ENCODE measurements around the gene TAGLN2. TPM values are rescaled to one million over a fixed set of nuclear protein-coding genes. Genes with fewer than 3 reads are reported as not detected.

TAGLN2 gene
- total RNA-seq, 1 experiment from 2014 or later = 66.9 TPM

- no peak for TF ChIP-seq ATF3 (CRISPR knock-in tag; conservative IDR thresholded peaks at IDR 0.05)
- TF ChIP-seq FOXP1 (CRISPR knock-in tag; IDR thresholded peaks at IDR 0.05; ENCODE audit: borderline replicate concordance) = no peak
- TF ChIP-seq E2F4 (CRISPR knock-in tag; IDR thresholded peaks at IDR 0.05; ENCODE audit: borderline replicate concordance, low read depth) = no peak
- no peak for TF ChIP-seq ZNF416 (CRISPR knock-in tag; IDR thresholded peaks at IDR 0.05)
- TF ChIP-seq ZNF219 (CRISPR knock-in tag; IDR thresholded peaks at IDR 0.05; ENCODE audit: borderline replicate concordance) = no peak
- TF ChIP-seq, protein P1, sequence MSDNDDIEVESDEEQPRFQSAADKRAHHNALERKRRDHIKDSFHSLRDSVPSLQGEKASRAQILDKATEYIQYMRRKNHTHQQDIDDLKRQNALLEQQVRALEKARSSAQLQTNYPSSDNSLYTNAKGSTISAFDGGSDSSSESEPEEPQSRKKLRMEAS (CRISPR knock-in tag; IDR thresholded peaks at IDR 0.05) = no peak
These were observed 2.0 kb upstream of the TAGLN2 start (continued) for GRCh38 chr1:159927211-159927848.

DNA sequence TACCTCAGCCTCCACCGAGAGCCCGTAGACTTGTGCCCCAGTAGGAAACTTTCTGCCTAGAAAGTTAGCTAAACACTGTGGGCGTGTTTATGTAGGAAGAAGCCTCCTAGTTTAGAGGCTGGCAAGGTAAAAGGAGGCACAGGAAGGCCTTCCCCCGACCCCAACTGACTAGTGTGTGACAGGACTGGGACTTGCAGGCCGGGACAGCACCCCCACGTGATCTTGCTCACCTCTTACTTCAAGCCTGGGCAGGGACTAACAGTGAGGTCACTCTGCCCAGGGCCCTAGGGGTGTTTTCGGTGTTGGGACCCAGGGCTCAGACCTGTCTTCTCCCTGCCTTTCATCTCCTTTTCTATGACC, 392 bp upstream of the TAGLN2 start:
- POLR2A ChIA-PET = interaction anchor here (0.9 to 1.6 kb wide), 3 partner anchors 12 to 31 kb away, joined by 3 to 9 read pairs (median 3); partner anchors contain the start of gene CFAP45
- H3K4me3 Mint-ChIP-seq = peak overlapping the region; percentile 85
- H3K4me1 Mint-ChIP-seq = peaks cover 37% of the 10 kb centered on the region
- ATAC-seq (peak; percentile 1; the same call in 1 of the 2 replicates), DNase-seq (ENCODE audit: low spot score) (no peak)
- H3K36me3 Mint-ChIP-seq = peaks cover 17% of the 10 kb centered on the region
- TF ChIP-seq ZBTB21 (CRISPR knock-in tag; IDR thresholded peaks at IDR 0.05; ENCODE audit: borderline replicate concordance) = no peak
- 0 out of 2 replicates have a peak, but pooled peaks have one; percentile 72 for TF ChIP-seq EMX1 (CRISPR knock-in tag; IDR thresholded peaks at IDR 0.05)
- TF ChIP-seq, protein P2, sequence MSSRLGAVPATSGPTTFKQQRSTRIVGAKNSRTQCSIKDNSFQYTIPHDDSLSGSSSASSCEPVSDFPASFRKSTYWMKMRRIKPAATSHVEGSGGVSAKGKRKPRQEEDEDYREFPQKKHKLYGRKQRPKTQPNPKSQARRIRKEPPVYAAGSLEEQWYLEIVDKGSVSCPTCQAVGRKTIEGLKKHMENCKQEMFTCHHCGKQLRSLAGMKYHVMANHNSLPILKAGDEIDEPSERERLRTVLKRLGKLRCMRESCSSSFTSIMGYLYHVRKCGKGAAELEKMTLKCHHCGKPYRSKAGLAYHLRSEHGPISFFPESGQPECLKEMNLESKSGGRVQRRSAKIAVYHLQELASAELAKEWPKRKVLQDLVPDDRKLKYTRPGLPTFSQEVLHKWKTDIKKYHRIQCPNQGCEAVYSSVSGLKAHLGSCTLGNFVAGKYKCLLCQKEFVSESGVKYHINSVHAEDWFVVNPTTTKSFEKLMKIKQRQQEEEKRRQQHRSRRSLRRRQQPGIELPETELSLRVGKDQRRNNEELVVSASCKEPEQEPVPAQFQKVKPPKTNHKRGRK (CRISPR knock-in tag; IDR thresholded peaks at IDR 0.05; ENCODE audit: borderline replicate concordance) = no peak
- TF ChIP-seq CBFB (CRISPR knock-in tag; IDR thresholded peaks at IDR 0.05; ENCODE audit: low read depth) = no peak
- peak; percentile 75 for TF ChIP-seq USF2 (CRISPR knock-in tag; IDR thresholded peaks at IDR 0.05)
- TF ChIP-seq, protein P3, sequence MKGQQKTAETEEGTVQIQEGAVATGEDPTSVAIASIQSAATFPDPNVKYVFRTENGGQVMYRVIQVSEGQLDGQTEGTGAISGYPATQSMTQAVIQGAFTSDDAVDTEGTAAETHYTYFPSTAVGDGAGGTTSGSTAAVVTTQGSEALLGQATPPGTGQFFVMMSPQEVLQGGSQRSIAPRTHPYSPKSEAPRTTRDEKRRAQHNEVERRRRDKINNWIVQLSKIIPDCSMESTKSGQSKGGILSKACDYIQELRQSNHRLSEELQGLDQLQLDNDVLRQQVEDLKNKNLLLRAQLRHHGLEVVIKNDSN (CRISPR knock-in tag; IDR thresholded peaks at IDR 0.05) = peak; percentile 67
- H3K27ac Mint-ChIP-seq = no peak overlapping the region
- H3K9me3 Mint-ChIP-seq = no peaks in the 10 kb centered on the region
- H3K27me3 Mint-ChIP-seq (ENCODE audit: low read depth) = peaks cover 18% of the 10 kb centered on the region
- CTCF ChIA-PET = interaction anchor here (1.1 to 5.9 kb wide), 6 partner anchors 11 to 127 kb away, joined by 4 to 64 read pairs (median 6); partner anchors contain the start of gene IGSF9

DNA sequence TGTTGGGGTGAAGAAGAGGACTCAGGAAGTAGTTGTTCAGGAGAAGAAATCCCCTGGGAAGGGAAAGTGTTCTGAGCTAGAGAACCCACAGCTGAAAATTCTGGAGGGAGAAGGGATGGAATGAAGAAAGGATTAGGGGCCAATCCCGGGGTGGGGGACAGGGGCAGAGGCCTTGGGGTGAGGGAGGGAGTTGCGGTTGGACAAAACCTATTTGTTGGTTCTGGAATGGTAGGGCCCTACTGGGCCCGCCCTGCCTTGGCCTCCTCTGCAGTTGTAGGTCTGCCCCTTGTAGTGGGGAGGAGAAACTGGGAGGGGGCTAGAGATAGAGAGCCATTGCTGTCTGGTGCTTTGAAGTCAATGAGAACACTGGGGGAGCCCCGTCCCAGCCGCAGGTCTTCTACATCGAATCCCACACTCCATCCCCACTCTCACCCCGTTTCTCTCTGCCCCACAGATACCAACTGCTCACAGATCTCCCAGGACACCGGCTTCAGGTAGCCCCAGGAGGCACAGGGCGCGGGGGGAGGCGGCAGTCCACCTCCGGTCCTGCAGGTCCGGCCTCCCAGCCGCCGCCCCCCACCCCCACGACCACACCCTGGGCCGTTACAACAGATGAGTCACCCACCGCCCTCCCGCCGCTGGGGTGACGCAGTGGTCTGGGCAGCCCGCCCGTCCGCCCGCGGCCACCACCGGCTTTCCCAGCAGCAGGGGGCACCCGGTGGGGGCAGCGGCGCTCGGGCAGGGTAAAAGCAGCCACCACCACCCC, 1.1 kb downstream of the TAGLN2 start:
- Mint-ChIP-seq H3K27me3 (ENCODE audit: low read depth) (peaks cover 18% of the 10 kb centered on the region), H3K4me1 (peaks cover 33% of the 10 kb centered on the region), H3K36me3 (peaks cover 17% of the 10 kb centered on the region), H3K4me3 (peak overlapping the region; percentile 85), H3K27ac (peak overlapping the region; percentile 20; the same call in 1 of the 2 replicates), H3K9me3 (no peaks in the 10 kb centered on the region)
- ChIA-PET POLR2A (interaction anchor here (0.7 to 1.6 kb wide), 5 partner anchors 22 to 35 kb away, joined by 3 to 9 read pairs (median 4); partner anchors contain the start of gene CFAP45), CTCF (interaction anchor here (0.9 to 5.9 kb wide), 13 partner anchors 8 to 121 kb away, joined by 3 to 64 read pairs (median 4); partner anchors contain the start of gene IGSF9)
- DNase-seq (ENCODE audit: low spot score) = no peak
- TF ChIP-seq OVOL2 (CRISPR knock-in tag; IDR thresholded peaks at IDR 0.05; ENCODE audit: borderline replicate concordance) (no peak), ZNF423 (CRISPR knock-in tag; IDR thresholded peaks at IDR 0.05) (peak; percentile 20; the same call in 1 of the 2 replicates)
- no peak for ATAC-seq
